Measurements from ENCODE around the gene MSTO1. TPM values are rescaled to one million over a fixed set of nuclear protein-coding genes. Genes with fewer than 3 reads are reported as not detected.

The MSTO1 gene
- polyA plus RNA-seq, 1 donor (not counting 4 experiments of a cell fraction or from before 2014, with no cell fraction given), result 30.5 TPM

DNA sequence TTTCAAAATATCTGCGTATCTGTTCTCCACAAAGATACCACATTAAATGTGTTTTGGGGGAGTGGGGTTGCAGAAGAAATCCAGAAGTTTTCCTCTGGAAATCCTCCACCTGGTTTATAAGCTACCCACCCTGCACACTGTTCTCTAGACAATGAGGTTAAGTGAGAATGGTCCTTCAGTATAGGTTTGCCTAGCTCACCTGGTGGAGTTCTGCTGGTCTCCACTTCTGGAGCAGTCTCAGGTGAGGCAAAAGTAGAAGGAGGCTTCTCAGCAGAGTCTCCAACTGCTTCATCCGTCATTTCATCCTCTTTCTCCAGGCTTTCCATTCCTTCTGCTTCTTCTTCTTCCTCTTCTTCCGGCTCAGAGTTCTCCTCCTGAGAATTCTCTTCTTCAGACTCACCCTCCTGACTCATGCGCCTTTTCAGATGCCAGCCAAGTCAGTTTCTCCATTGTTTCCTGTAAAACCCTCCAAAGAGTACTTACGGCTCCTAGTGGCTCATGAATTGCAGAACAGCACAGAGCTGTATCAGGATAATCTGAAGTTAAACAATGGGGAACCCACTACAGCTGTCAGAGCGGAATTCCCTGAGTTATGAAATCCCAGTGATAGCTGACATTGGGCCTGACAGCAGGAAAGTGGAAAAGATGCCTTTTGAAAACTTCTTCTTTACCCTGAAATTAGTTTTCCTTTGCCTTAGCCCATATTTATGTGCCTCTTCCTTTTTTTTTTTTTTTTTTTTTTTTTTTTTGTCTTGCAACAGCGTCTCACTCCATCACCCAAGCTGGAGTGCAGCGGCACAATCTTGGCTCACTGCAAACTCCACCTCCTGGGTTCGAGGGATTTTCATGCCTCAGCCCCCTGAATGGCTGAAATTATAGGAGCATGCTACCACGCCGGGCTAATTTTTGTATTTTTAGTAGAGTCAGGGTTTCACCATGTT lies 38.5 kb downstream of the MSTO1 start:
- TF ChIP-seq, protein P1, sequence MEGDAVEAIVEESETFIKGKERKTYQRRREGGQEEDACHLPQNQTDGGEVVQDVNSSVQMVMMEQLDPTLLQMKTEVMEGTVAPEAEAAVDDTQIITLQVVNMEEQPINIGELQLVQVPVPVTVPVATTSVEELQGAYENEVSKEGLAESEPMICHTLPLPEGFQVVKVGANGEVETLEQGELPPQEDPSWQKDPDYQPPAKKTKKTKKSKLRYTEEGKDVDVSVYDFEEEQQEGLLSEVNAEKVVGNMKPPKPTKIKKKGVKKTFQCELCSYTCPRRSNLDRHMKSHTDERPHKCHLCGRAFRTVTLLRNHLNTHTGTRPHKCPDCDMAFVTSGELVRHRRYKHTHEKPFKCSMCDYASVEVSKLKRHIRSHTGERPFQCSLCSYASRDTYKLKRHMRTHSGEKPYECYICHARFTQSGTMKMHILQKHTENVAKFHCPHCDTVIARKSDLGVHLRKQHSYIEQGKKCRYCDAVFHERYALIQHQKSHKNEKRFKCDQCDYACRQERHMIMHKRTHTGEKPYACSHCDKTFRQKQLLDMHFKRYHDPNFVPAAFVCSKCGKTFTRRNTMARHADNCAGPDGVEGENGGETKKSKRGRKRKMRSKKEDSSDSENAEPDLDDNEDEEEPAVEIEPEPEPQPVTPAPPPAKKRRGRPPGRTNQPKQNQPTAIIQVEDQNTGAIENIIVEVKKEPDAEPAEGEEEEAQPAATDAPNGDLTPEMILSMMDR (optimal IDR thresholded peaks at IDR 0.05 in 1 of 3, IDR thresholded peaks at IDR 0.05 in 1 of 3, conservative IDR thresholded peaks at IDR 0.05 in 1 of 3; ENCODE audit: extremely low read depth in 1 of 3, insufficient read depth in 2 of 3, low read length in 3 of 3), result peak; percentile 53 to 76 (median 65)
- TF ChIP-seq EZH2 (IDR thresholded peaks at IDR 0.05; ENCODE audit: low read length), result no peak
- H3K27ac ChIP-seq (ENCODE audit: control insufficient read depth, insufficient read depth, low read length), result peak overlapping the region; percentile 68
- FAIRE-seq, result peak; percentile 89
- peak overlapping the region; percentile 44 to 66 (median 64) for H3K4me3 ChIP-seq (ENCODE audit: control insufficient read depth in 2 of 3, extremely low read depth in 1 of 3, insufficient read depth in 2 of 3, low read depth in 1 of 3, low read length in 3 of 3)
- no peaks in the 10 kb centered on the region for H4K20me1 ChIP-seq (ENCODE audit: control insufficient read depth, extremely low read depth, insufficient read depth, low read length)
- H3K79me2 ChIP-seq (ENCODE audit: control insufficient read depth, insufficient read depth, low read length), result peaks cover 4% of the 10 kb centered on the region
- H3K36me3 ChIP-seq (ENCODE audit: control insufficient read depth in 2 of 2, extremely low read depth in 1 of 2, insufficient read depth in 2 of 2, low read length in 2 of 2), result peaks cover 0 to 3% of the 10 kb centered on the region in 2 experiments
- H3K4me2 ChIP-seq (ENCODE audit: control insufficient read depth, extremely low read depth, insufficient read depth, low read depth, low read length), result peak overlapping the region; percentile 85
- H3K9me1 ChIP-seq (ENCODE audit: control insufficient read depth, extremely low read depth, insufficient read depth, low read length), result no peaks in the 10 kb centered on the region
- H2AFZ ChIP-seq (ENCODE audit: control insufficient read depth, low read length), result peak overlapping the region; percentile 82
- peaks cover 47% of the 10 kb centered on the region for H3K4me1 ChIP-seq (ENCODE audit: control insufficient read depth, extremely low read depth, insufficient read depth, low read length)
- no peaks in the 10 kb centered on the region for H3K9me3 ChIP-seq (ENCODE audit: control insufficient read depth, low read depth, low read length)
- H3K27me3 ChIP-seq (ENCODE audit: control insufficient read depth, extremely low read depth, insufficient read depth, low read length), result no peaks in the 10 kb centered on the region
- dilution Hi-C loops (cut with MboI; ENCODE audit: extremely low pct_ligation_motif_present, low sequenced_read_pairs), result no loop called here
- H3K9ac ChIP-seq (ENCODE audit: control insufficient read depth, extremely low read depth, insufficient read depth, low read length), result peak overlapping the region; percentile 55
- peak; percentile 52 for DNase-seq (ENCODE audit: low read depth, low spot score)

- H3K4me3 ChIP-seq (ENCODE audit: control insufficient read depth in 2 of 3, extremely low read depth in 1 of 3, insufficient read depth in 2 of 3, low read depth in 1 of 3, low read length in 3 of 3), result no peak overlapping the region
- TF ChIP-seq, protein P1 (optimal IDR thresholded peaks at IDR 0.05 in 1 of 3, IDR thresholded peaks at IDR 0.05 in 1 of 3, conservative IDR thresholded peaks at IDR 0.05 in 1 of 3; ENCODE audit: extremely low read depth in 1 of 3, insufficient read depth in 2 of 3, low read length in 3 of 3), result no peak
- no peak for TF ChIP-seq EZH2 (IDR thresholded peaks at IDR 0.05; ENCODE audit: low read length)
- H3K4me1 ChIP-seq (ENCODE audit: control insufficient read depth, extremely low read depth, insufficient read depth, low read length), result peaks cover 47% of the 10 kb centered on the region
- H3K9ac ChIP-seq (ENCODE audit: control insufficient read depth, extremely low read depth, insufficient read depth, low read length), result no peak overlapping the region
- peaks cover 4% of the 10 kb centered on the region for H3K79me2 ChIP-seq (ENCODE audit: control insufficient read depth, insufficient read depth, low read length)
- dilution Hi-C loops (cut with MboI; ENCODE audit: extremely low pct_ligation_motif_present, low sequenced_read_pairs), result no loop called here
- H3K9me3 ChIP-seq (ENCODE audit: control insufficient read depth, low read depth, low read length), result no peaks in the 10 kb centered on the region
- no peaks in the 10 kb centered on the region for H3K9me1 ChIP-seq (ENCODE audit: control insufficient read depth, extremely low read depth, insufficient read depth, low read length)
- no peak for DNase-seq (ENCODE audit: low read depth, low spot score)
- H3K27me3 ChIP-seq (ENCODE audit: control insufficient read depth, extremely low read depth, insufficient read depth, low read length), result no peaks in the 10 kb centered on the region
- no peak overlapping the region for H2AFZ ChIP-seq (ENCODE audit: control insufficient read depth, low read length)
- no peak overlapping the region for H3K27ac ChIP-seq (ENCODE audit: control insufficient read depth, insufficient read depth, low read length)
- H4K20me1 ChIP-seq (ENCODE audit: control insufficient read depth, extremely low read depth, insufficient read depth, low read length), result no peaks in the 10 kb centered on the region
- FAIRE-seq, result no peak
- no peaks in the 10 kb centered on the region for H3K36me3 ChIP-seq (ENCODE audit: control insufficient read depth in 2 of 2, extremely low read depth in 1 of 2, insufficient read depth in 2 of 2, low read length in 2 of 2)
- no peak overlapping the region for H3K4me2 ChIP-seq (ENCODE audit: control insufficient read depth, extremely low read depth, insufficient read depth, low read depth, low read length)
These were observed 39.7 kb downstream of the MSTO1 start for GRCh38 chr1:155649676-155650075.

All from keratinocyte (primary cell).